NCI-H187 treated with DMSO at 0.1 percent for 48 hours (cell line): ENCODE measurements around the gene SURF6.

ENCODE experiments used
- DNase-seq: peaks from one replicate; lab custom pipeline; 2025; lab: John Stamatoyannopoulos, UW

The SURF6 gene

DNA sequence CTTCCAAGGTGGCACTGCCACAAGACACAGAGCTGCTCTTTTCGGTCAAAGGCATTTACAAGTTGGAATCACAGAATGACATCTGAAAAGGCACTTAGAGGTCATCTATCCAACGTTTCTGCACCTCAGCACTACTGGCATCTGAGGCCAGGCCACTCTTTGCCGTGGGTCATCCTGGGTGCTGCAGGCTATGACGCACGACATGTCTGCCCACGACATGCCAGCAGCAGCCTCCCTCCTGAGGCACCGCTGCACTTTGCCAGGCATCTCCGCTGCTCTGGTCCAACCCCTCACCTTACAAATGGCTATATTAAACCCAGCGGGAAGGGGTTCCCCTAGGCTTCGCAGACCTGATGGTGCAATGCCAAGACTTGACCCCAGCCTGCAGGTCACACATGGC is 31.8 kb upstream of the SURF6 start:
- DNase-seq, result no peak

DNA sequence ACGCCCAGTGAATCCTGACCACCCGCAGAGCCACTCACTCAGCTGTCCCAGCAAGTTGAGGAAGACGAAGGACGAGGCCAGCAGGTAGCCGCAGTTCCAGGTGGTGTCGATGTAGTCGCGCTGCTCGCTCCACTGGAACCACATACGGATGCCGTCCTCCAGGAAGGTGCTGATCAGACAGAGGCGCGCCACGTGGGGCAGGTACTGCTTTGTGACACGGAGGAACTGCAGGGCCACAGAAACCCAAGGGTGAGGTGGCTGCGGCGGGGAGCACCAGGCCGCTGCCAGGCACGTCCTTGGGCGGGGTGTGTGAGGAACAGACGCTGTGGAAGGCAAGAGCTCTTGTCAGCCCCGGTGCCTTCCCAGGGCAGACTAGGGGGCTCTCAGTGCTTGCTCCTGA is 31.2 kb upstream of the SURF6 start:
- no peak for DNase-seq

DNA sequence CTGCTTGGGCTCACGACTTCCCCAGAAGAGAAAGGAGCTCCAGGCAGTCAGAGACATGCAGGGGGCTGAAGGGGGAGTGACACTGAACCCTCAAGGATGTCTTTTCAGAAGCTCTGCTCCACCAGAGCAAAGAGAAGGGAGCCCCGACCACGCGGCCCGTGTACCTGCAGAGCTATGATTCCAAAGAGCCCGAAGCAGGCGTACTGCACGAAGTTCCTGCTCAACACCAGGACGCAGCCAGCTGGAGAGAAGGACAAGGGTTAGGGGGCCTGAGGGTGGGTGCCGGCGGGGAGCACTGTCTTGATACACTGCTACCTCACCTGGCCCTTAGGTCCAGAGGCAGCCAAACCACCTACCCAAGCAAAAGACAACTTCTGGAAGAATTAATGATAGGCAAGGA is 30.4 kb upstream of the SURF6 start:
- no peak for DNase-seq

DNA sequence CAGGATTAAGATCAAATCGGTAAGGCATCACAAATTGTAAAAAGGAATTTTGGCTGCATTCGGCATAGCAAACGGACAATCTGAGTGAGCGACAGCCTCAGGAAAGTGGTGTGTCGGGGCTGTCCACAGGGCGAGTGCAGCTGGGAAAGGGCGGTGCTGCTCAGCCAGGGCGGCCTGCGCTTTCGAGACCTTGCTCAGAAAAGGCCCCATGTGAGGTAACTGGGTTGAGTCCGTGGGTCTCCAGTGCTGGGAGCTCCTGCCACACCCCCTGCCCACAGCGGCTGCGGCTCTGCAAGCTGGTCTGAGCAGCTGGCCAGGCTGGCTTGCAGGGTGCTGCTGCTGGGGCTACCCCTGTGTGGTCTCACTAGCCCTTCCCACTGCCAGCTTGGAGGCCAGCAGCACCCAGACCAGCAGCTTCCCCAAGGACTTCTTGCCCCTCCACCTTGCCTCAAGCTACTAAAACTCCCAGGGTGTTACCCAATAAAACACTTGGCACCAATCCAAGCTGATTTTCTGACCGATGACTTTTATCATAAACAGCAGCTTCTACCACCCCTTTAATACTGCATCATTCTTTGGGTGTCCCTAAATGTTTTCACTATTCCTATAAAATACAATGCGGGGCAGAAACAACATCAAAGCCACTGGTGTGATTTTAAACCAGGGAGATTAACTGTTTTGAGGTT is 26.5 kb upstream of the SURF6 start:
- DNase-seq, result no peak

DNA sequence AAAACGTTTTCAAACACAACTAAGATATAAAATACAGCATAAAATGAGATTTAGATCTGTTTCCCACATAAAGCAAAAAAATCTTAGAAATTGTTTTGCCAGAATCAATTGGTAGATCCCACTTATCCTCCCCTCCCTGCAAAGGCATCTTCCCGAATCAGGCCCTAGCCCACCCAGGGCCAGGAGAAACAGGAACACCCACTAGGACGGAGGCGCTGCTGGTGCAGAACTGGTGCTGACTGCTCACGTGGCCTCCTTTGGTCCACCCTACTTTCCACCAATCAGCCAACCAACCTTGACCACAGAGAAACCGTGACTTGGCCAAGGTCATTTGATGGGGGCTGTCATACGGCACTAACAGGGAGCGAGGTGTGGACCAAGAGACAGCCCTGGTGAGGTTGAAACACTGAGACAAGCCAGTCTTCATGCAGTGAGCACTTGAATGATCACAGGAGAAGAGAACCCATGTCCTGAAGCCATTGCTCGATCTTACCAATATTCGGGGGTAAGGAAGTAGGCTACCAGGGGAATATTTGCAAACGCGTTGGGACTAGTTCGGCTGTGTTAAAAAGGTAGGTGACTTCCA is 25.6 kb upstream of the SURF6 start:
- no peak for DNase-seq

DNA sequence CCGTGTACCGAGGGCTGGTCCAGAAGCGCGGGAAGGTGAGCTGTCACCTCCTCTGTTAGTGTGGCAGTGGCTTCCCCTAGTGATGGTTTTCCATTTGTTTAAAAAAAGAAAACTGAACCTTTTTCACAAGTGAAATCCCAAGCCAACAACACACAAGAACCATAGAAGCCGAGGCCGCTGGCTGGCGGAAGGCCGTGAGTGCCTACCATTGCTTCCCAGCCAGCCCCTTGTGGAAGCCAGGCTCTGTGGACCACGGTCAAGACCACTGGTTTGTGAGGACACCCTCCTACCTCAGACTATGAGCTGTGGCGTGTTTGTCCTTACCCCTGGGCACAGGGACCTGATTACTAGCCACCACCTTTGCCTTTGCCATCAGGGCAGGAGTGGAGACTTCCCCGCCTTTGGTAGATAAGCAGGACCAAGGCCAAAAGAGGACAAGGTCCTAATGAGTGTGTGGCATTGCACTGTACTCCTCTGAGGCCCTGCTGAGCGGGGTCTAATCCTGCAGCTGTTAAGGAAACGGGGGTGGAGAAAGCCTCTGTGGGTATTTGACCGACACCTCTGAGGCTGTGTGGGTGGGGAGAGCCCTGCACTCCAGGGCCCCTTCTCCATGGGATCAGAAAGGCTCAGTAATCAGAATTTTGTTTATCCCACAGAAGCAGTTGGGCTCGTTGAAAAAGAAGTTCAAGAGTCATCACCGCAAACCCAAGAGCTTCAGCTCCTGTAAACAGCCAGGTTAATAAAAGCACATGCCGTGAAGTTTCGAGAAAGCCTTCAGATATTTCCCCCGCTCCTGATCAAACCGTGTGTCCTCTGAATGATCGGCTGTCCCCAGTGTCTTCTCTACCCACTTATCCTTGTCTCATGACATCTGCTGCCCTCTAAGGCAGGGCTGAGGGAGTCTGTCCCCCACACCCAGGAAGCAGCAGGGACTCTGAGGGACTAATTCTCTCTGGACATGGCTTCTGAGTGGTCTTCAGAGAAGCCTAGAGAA is 24.7 kb upstream of the SURF6 start:
- DNase-seq, result no peak

DNA sequence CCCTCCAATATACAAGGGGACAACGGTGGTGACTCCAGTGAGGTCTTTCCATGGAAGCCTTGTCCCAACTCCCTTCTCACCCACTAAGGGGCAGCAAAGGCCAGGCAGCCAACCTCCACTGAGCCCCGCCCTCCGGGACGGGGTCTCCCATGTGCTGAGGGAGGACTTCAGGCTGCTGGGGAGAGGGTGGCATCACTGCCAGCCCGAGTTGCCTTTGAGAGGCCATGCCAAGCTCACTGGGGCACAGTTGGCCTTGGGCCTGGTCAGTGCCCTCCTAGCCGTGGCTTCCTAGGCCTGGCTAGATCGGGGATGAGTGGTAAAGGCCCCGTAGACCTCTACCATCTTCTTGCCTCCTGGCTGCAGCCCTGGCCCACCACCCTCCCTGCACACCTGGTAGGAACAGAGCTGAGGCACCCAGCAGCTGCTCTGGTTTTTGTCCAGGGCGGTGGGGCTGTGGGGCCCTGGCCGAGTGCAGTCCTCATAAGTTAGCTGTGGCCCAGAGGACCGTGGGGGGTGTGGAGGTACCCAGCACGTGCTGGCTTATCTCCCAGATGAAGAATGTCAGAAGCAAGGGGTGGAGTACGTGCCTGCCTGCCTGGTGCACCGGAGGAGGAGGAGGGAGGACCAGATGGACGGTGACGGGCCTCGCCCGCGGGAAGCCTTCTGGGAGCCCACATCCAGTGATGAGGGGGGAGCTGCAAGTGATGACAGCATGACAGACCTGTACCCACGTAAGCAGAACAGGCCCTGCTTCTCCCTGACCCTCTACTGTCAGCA is 23.6 kb upstream of the SURF6 start:
- DNase-seq, result no peak

DNA sequence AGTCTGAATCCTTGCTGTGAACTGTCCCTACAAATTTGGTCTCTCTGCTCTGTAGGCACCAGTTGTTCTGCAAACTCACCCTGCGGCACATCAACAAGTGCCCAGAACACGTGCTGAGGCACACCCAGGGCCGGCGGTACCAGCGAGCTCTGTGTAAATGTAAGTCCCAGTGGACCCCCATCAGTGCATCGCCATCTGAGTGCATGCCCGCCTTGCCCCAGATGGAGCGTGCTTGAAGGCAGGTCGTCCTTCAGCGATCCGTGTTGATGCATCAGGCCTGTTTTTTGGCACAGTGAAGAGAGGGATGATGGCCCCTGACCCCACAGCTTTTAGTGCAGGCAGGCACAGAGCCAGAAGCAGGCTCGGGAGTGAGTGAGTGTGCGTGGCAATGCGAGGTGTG is 21.7 kb upstream of the SURF6 start:
- DNase-seq, result no peak

DNA sequence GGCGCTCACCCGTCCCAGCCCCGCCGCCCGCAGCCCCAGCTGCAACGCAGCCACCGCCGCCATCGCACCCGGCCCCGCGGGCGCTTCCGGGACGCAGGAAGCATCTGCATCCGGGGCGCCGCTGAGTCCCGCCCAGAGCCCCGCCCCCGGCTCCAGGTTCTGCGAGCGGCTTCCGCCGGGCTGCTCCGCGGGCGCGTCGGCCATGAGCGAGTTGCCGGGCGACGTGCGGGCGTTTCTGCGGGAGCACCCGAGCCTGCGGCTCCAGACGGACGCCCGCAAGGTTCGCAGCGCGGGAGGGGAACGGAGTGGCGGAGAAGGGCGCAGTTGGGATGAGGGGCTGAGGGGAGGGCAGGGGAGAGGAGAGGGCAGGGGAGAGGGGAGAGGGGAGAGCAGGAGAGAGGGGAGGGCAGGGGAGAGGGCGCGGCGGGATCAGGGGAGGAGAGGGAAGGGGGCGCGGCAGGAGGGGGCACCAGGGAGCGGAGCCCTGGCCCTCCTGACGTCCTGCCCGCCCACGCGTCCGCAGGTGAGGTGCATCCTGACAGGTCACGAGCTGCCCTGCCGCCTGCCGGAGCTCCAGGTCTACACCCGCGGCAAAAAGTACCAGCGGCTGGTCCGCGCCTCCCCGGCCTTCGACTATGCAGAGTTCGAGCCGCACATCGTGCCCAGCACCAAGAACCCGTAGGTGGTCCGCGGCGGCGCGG is 20.6 kb upstream of the SURF6 start, which contains the start of the genes SURF1 and SURF2:
Gene SURF1 (minus strand): TSS at position 97 of the 701 bp plus-strand sequence. CDS start 34 bp downstream, at position 63.
Gene SURF2 (plus strand): TSS at position 160 of the 701 bp plus-strand sequence. CDS start 43 bp downstream, at position 203.
- DNase-seq, result no peak

DNA sequence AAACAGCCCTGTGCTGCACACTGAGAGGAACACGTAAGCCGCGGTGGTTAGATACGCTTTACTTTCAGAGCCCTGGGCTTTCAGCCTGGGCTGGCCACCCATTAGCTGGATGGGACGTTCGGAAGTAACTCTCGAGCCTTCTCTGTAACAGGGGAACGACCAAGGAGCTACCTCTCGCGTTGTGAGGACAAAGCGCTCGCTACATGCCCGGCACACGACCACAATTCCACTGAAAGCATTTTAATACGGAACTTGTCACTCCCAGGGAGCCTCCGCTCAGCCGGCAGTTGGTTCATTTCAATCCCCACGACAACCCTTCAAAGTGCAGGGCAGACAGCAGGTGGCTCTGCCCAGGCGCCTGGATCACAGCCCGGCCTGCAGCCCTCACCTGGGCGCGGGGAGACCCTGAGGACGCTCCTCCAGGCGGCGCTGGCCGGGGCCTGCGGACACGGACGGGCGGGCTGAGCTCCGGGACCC is 19.9 kb upstream of the SURF6 start:
- no peak for DNase-seq

DNA sequence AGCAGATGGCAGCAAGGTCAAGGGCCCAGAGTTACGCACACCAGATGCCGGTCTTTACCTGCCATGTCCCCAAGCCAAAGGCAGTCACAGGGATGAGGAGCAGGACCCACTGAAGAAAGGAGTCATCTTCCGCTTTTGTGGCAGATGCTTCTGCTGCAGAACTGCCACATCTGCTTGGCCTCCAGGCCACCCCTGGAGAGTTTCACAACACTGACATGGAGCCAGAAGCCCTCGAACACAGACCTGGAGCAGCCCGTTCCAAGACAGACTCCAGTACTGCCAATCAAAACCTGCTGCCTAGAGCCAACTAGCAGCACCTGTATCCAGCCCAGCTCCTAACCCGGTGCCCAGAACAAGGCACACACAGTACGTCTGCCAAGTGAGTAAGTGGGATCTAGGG is 18.8 kb upstream of the SURF6 start:
- no peak for DNase-seq

DNA sequence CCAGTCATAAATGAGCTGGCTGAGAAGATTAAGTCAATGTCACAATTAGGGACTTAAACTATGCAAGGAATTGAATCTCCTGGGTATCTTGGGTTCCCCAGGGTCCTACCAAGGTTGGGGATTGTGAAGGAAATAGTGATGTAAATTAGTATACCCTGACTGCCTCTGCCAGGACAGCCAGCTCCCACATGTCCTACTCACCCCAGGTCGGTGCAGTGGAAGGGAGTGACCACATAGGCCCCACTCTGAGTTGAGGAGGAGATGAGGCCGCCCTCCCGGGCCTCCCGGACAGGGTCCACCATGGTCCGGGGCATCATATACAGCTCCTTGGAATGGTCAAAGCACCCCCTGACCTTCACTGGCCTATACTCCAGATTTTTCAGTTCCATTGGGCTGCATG is 17.6 kb upstream of the SURF6 start:
- no peak for DNase-seq

DNA sequence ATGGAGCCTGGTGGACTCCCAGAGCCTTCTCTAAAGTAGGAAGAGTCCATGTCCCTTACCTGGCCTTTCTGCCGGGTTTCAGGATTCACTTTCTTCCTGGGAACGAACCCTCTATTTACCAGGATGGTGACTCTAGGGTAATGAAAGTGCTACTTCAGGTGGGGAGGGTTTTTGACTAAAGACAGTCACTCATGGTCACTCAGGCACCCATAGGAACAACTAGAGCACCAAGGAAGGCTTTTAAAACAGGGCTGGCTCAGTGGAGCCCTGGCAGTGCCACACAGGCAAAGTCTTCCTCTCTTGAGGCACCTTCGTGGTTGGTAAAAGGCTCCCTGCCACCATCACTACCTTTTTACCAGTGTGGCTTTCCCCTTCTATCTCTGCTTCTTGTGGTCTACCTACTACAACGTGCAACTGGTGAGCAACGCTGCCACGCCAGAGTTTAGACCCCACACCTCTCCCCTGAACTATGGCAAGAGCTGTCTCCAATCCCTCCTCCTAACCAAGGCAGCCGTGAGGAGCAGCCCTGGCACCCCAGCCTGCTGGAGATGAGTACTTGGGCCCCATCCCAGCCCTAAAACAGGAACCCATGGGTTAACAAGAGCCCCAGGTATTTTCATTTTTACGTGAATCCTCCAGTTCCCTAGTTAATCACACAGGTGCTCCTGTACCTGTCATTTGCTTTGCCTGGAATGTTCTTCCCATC is 16.8 kb upstream of the SURF6 start:
- DNase-seq, result no peak

DNA sequence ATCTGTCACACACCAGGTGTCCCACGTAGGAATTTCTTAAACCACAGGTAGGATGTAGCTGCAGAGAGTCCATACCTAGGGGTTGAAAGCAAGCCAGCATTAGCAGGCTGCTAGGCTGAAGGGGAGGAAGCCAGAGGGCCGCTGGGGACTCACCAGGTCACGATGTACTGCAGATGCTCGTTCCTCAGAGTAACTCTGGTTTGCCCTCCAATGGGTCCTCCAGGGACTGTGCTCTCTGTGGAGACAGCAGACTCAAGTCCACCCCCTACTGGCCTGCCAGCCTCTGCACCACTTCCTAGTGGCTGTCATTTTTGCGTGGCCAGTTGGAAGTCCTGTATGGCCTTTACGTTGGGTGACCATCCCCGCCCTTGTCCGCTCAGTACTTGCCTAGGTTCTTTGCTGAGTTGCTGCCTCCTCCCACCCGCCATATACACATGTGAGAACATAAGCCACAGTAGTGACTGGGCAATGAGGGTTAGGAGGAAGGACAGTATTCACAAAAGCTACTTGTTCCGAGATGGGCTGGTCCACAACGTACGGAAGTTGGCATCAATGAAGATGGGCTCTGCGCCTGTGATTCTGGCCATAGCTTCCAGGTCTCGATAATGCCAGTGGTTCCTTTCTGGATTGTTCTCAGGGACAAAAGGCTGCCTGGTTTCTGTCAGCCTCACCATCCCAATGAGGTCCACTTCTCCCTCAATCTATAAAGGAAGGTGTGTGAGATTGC is 16.1 kb upstream of the SURF6 start:
- no peak for DNase-seq

DNA sequence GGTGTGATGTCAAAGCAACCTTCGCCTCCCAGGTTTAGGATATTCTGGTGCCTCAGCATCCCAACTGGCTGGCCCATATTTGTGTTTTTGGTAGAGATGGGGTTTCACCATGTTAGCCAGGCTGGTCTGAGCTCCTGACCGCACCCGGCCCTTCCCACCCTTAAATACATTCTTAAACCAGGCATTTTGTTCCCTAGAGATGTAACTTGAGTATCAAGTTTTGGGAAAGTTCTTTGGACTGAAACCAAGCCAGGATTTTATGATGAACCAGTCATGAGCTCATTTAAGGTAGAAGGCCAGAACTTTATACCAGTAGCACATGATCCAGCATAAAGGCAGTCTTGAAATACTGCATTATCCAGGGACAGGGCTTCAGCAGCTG is 15.5 kb upstream of the SURF6 start:
- no peak for DNase-seq

DNA sequence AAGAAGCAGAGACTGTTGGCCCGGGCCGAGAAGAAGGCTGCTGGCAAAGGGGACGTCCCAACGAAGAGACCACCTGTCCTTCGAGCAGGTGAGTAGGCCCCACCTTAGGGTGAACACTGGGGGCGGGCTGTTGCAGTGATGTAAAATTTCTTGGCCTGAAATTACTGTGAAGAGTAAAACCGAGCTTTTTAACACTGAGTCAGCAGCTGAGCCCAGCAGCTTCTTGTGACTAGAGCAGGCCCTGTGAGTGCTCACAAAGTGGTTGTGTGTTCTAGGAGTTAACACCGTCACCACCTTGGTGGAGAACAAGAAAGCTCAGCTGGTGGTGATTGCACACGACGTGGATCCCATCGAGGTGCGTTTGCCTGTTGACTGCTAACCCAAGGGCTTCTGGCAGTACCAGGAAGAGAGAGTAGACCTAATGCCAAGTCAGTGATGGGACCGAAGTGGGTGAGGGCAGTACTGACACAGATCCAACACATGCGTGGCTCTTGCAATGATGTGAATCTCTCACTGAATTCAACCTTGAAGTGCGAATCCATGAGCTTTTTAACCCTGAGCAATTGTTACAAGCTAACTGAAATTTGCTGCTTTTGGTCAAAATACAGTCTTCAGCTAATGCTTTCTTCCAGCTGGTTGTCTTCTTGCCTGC is 14.1 kb upstream of the SURF6 start:
- DNase-seq, result no peak

DNA sequence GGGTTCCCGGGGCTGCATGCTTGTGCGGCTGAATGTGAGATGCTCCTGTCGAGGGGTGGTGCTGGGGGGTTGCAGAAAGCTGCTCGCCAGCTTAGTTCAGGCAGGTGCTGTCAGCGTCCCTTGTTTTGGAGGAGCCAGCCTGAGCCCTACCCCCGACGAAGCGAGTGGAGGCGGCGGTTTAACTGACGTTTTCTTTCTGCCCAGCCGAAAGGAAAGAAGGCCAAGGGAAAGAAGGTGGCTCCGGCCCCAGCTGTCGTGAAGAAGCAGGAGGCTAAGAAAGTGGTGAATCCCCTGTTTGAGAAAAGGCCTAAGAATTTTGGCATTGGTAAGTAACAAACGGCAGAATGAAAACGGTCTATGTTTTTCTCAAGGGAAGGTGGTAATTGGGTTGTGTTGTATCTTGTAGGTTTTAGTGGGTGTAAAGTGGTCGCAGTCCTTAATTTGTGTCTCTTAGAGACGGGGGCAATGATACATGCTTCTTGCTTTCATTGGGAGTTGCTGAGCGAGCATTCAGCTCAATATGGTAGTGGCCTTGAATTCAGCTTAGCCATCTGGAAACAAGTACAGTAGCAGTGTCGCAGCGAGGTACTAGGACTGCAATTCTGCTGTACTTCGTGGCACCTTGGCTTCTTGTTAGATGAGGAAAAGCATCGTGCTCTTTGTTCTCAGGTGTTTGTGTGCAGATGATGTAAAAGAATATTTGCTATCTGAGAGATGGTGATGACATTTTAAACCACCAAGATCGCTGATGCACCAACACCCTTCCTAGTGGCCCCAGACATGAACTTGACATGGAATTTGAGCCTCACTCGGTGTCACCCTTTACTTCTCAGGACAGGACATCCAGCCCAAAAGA is 13.0 kb upstream of the SURF6 start:
- DNase-seq, result no peak

DNA sequence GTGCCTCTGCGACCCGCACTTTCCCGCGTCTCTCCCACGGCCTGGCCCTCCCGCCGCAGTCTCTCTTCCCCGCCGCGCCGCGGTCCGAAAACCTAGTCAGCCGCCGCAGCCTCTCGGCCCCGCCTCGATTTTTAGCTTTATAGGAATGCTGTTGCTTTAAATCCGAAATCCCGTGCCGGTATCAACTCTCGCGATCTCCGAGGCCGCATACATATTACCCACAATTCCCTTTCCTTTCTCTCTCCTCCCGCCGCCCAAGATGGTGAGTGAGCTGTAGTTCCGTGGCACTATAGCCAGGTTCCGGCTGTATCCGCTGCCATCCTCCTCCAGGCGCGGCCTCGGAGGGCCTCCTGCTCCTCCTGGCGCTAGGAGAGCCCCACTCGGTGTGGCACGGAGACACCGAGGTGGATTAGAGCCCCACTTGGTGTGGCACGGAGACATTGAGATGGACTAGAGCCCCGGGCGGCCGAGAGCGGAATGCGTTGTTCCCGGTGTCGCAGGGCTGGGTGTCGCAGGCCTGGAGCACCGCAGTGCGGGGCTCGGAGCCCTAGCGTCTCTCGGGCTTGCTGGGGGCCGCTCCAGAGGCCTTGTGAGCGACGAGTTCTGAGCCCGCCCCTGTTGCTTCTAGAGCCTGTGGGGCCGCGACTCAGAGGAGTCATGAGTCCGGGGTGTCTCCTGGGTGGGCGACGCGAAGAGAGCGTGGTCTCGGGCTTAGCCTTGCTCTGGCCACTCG is 12.2 kb upstream of the SURF6 start, which contains the start of the genes MED22 and RPL7A:
Gene MED22 (minus strand): TSS at position 147 of the 733 bp plus-strand sequence. CDS start 1,469 bp downstream, outside the sequence.
Gene RPL7A (plus strand): TSS at position 234 of the 733 bp plus-strand sequence. CDS start 26 bp downstream, at position 260.
- DNase-seq, result peak; percentile 81
